Thoracic aorta (tissue), 2 donors: ENCODE measurements around the gene PCDH1. TPM values are rescaled to one million over a fixed set of nuclear protein-coding genes. Genes with fewer than 3 reads are reported as not detected.
A peak's percentile ranks its signal among the peaks of the same experiment; 100 is the strongest.

Source experiments
- ATAC-seq: fragments of 150-250 bp; one replicate; pipeline ENCODE4 v1.8.0; 2017; ENCODE audit warnings: low read depth; ENCODE audit not compliant: insufficient number of reproducible peaks, low FRiP score
- DNase-seq: peaks from one replicate; pipeline ENCODE4 v3.0.0-alpha.2; 2020; ENCODE audit warnings: low spot score
- H3K27ac ChIP-seq, 2 donors: fragments of 200-600 bp; sonication (generic); 1 replicate in 1 of 2; 2 replicates in 1 of 2; pipeline ENCODE4 v1.5.1; 2016; ENCODE audit warnings: mild to moderate bottlenecking in 2 of 2, moderate library complexity in 2 of 2
- H3K27me3 ChIP-seq: fragments of 200-600 bp; sonication (generic); replicated peaks from 2 replicates; pipeline ENCODE4 v1.6.0; 2016; ENCODE audit warnings: mild to moderate bottlenecking; ENCODE audit not compliant: insufficient read depth
- H3K36me3 ChIP-seq: fragments of 200-600 bp; sonication (generic); one replicate; pipeline ENCODE4 v1.5.1; 2016
- H3K4me1 ChIP-seq, 2 donors: fragments of 200-600 bp; sonication (generic); 1 replicate in 1 of 2; 2 replicates in 1 of 2; pipeline versions ENCODE4 v1.5.1 to v1.6.0; 2016; ENCODE audit warnings: low read depth in 2 of 2, mild to moderate bottlenecking in 1 of 2; ENCODE audit not compliant: control insufficient read depth in 1 of 2
- H3K4me3 ChIP-seq: fragments of 200-600 bp; sonication (generic); 2 replicates; pipeline ENCODE4 v1.5.1; 2016; ENCODE audit warnings: mild to moderate bottlenecking
- H3K9me3 ChIP-seq: fragments of 200-600 bp; sonication (generic); 2 replicates; pipeline ENCODE4 v1.5.1; 2016
- total RNA-seq, 2 donors: library from RNA; depleted of rRNA; stranded (reverse); fragments of >200 nt; gene quantifications; one replicate each; pipeline versions ENCODE4 v1.1.0 to v1.2.3, GENCODE V29; 2016
- TF ChIP-seq, protein P1 (sequence below): fragments of 200-600 bp; sonication (generic); IDR thresholded peaks from one replicate; pipeline ENCODE4 v1.5.1; 2019; ENCODE audit warnings: antibody characterized with exemption

Gene PCDH1
- total RNA-seq, 2 donors from 2014 or later, result 24.6 to 43.4 TPM

DNA sequence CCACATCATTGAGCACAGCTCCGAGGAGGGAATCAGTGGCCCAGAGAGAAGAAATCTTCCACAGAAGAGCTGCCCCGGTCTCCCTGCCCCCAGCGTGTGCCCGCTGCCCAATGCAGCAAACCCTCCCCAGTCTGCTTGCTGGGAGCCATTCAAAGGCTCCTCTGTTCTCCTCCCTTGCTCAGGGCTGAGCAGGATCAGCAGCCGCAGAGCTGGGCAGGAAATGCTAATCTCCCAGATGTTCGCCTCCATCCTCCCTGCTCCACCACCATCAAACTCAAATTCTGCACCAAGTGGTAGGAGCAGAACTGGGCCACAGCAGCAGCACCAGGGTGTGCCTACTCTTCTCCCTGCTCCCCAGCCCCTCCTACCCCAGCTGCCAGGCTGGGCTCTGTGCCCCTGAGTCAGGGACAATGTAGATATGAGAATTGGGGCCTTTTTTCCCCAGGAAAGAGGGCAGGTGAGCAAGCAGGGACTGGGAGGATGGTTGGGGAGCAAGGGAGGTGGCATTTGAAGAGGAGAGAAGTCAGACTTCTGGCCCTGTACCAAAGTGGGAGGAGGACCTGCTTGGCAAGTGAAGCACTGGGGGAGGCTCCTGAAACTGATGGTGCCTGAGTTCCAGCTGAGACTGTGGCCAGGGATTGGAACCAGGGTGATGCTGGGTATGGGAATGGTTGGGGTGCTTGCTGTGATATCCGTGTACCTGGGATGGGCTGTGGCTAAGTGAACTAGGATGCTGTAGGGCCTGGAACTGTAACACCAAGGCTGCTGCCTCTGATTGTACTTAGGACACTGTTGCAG, 1.9 kb upstream of the PCDH1 start:
- Histone ChIP-seq H3K27ac (no peak overlapping the region), H3K27me3 (peaks cover 8% of the 10 kb centered on the region), H3K4me1 (peaks cover 12 to 28% of the 10 kb centered on the region in 2 donors), H3K36me3 (no peaks in the 10 kb centered on the region), H3K4me3 (no peak overlapping the region), H3K9me3 (no peaks in the 10 kb centered on the region)
- ATAC-seq, result no peak
- TF ChIP-seq, protein P1, sequence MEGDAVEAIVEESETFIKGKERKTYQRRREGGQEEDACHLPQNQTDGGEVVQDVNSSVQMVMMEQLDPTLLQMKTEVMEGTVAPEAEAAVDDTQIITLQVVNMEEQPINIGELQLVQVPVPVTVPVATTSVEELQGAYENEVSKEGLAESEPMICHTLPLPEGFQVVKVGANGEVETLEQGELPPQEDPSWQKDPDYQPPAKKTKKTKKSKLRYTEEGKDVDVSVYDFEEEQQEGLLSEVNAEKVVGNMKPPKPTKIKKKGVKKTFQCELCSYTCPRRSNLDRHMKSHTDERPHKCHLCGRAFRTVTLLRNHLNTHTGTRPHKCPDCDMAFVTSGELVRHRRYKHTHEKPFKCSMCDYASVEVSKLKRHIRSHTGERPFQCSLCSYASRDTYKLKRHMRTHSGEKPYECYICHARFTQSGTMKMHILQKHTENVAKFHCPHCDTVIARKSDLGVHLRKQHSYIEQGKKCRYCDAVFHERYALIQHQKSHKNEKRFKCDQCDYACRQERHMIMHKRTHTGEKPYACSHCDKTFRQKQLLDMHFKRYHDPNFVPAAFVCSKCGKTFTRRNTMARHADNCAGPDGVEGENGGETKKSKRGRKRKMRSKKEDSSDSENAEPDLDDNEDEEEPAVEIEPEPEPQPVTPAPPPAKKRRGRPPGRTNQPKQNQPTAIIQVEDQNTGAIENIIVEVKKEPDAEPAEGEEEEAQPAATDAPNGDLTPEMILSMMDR, result no peak
- DNase-seq, result no peak

- H3K4me1 ChIP-seq, result peaks cover 12 to 28% of the 10 kb centered on the region in 2 donors
- no peaks in the 10 kb centered on the region for H3K9me3 ChIP-seq
- no peak overlapping the region for H3K27ac ChIP-seq
- H3K4me3 ChIP-seq, result no peak overlapping the region
- H3K36me3 ChIP-seq, result no peaks in the 10 kb centered on the region
- H3K27me3 ChIP-seq, result peaks cover 8% of the 10 kb centered on the region
- DNase-seq (no peak), ATAC-seq (no peak)
- TF ChIP-seq, protein P1, result peak; percentile 5
Measured at GRCh38 chr5:141879426-141879759, 1.2 kb upstream of the PCDH1 start.

DNA sequence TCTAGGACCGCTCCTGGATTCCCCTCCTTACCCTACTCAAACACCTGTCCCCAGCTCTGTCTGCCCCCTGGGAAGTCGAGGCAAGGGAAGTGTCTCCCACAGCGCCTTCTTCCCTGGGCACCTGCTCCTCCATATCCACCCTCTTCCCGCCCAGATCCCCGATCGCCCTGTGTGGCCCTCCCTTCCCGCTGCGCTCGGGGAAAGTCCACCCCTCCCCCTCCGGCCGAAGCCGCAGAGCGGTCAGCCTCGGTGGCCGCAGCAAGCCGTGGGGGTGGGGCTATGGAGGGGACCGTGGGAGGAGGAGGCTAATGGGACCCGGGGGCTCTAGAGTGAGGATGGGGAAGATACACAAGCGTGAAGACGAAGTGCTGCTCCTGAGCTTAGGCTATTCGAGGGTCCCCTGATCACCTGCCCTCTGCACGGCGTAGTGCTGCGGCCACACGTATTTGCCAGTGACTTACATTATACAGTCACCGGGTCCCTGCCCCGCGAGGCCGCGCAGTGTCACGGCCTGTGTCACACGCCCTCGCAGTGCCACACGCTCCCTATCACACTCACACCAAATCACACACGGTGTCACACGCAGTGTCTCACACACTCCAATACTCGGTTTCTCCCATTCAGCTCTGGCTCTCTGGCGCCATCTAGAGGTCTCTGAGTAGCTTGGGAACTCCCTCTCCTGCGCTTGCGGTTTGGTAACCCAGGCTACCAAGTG, 658 bp upstream of the PCDH1 start:
- TF ChIP-seq, protein P1, result peak; percentile 97
- peaks cover 8% of the 10 kb centered on the region for H3K27me3 ChIP-seq
- peak overlapping the region; percentile 88 for H3K4me3 ChIP-seq
- ATAC-seq (peak; percentile 62), DNase-seq (peak; percentile 81)
- peak overlapping the region in 1 of 2 donors; percentile 13 for H3K27ac ChIP-seq
- peaks cover 12 to 28% of the 10 kb centered on the region in 2 donors for H3K4me1 ChIP-seq
- no peaks in the 10 kb centered on the region for H3K36me3 ChIP-seq
- H3K9me3 ChIP-seq, result no peaks in the 10 kb centered on the region

GRCh38 chr5:141877356-141878185, 639 bp downstream of the PCDH1 start:
- H3K27ac ChIP-seq, result peak overlapping the region in 1 of 2 donors; percentile 32
- peaks cover 8% of the 10 kb centered on the region for H3K27me3 ChIP-seq
- no peaks in the 10 kb centered on the region for H3K9me3 ChIP-seq
- H3K4me3 ChIP-seq, result peak overlapping the region; percentile 88
- DNase-seq (no peak), ATAC-seq (no peak)
- TF ChIP-seq, protein P1, result no peak
- H3K4me1 ChIP-seq, result peaks cover 12 to 25% of the 10 kb centered on the region in 2 donors
- no peaks in the 10 kb centered on the region for H3K36me3 ChIP-seq
